Choroid plexus epithelial cell (primary cell): ENCODE results near the gene TBRG4.

ENCODE experiments used
- DNase-seq: peaks from one replicate; pipeline ENCODE4 v3.0.0-alpha.2; 2010; ENCODE audit warnings: low read depth
- H3K4me3 ChIP-seq: 2 replicates; pipeline ENCODE4 v1.5.1; 2011; ENCODE audit warnings: low read depth, mild to moderate bottlenecking, control low read depth, low read length, moderate library complexity
- TF ChIP-seq, protein P1 (sequence below): conservative IDR thresholded peaks from 2 replicates; pipeline ENCODE4 v1.5.1; 2011; ENCODE audit warnings: low read depth, mild to moderate bottlenecking, control low read depth, inconsistent platforms, low read length, moderate library complexity

The TBRG4 gene

DNA sequence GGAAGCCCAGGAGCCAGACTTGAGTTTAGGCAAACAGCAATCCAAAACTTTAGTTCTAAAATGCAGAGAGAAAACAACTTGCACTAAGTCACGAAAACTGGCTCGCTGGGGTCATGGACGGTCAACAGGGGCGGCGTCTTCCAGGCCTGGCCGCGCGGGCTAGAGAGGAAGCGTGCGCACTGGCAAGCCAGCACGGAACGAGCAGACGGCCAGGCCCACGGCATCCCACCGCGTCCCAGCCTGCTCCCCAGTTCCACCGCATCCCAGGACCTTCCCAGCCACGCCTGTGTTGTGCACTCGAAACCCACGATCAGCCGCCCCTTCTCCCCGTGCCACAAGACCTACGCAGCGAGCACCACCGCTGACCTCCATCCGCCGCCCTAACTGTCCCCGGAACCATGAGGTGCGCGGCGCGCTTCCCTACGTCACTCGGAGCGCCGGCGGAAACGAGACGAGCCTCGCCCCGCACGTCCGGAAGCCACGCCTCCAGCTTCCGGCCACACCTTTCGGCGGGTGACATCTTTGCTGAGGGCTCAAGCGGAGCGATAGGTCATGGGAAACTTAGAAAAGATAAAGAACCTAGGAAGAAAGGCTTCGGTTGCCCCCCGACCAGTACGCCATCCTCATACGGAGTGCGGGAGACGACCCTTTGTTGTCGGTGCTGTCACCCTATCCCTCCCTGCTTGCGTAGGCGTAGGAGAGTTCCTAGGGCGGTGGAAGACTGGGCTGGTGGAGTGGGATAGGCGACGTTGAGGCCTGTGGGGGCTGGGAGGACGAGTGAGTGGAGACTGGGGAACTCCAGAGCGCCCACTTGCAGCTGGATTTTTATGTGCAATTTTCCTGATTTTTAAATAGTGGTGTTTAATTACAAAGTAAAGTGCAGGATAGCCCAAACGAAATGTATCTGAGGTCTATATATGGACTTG lies at the start of gene TBRG4:
TSS of gene TBRG4 (minus strand) at position 400 of the 926 bp plus-strand sequence. CDS start 2,460 bp downstream, outside the sequence.
- DNase-seq = peak; percentile 93
- TF ChIP-seq, protein P1, sequence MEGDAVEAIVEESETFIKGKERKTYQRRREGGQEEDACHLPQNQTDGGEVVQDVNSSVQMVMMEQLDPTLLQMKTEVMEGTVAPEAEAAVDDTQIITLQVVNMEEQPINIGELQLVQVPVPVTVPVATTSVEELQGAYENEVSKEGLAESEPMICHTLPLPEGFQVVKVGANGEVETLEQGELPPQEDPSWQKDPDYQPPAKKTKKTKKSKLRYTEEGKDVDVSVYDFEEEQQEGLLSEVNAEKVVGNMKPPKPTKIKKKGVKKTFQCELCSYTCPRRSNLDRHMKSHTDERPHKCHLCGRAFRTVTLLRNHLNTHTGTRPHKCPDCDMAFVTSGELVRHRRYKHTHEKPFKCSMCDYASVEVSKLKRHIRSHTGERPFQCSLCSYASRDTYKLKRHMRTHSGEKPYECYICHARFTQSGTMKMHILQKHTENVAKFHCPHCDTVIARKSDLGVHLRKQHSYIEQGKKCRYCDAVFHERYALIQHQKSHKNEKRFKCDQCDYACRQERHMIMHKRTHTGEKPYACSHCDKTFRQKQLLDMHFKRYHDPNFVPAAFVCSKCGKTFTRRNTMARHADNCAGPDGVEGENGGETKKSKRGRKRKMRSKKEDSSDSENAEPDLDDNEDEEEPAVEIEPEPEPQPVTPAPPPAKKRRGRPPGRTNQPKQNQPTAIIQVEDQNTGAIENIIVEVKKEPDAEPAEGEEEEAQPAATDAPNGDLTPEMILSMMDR = peak; percentile 44
- H3K4me3 ChIP-seq = peak within 1 kb of the TSS; percentile 99

DNA sequence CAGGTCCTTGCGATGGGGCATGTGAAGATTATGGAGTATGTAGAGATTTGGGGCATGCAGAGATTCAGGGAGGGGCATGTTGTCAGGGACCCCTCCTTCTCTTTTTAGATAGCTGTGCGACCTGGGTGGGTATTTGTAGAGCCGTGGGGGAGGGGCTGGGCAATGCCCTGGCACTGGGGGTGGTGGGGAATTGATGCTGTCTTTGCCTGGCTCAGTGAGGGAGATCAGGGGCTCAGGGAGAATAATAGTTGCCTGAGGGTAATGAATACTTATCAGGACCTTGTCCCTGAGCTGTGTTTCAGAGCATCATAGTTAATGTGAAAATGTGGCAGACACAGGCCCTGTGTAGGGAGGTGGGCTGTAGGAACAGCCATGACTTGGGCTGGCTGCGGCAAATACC lies 49.6 kb upstream of the TBRG4 start:
- no peak overlapping the region for H3K4me3 ChIP-seq
- DNase-seq = no peak
- TF ChIP-seq, protein P1 = no peak

DNA sequence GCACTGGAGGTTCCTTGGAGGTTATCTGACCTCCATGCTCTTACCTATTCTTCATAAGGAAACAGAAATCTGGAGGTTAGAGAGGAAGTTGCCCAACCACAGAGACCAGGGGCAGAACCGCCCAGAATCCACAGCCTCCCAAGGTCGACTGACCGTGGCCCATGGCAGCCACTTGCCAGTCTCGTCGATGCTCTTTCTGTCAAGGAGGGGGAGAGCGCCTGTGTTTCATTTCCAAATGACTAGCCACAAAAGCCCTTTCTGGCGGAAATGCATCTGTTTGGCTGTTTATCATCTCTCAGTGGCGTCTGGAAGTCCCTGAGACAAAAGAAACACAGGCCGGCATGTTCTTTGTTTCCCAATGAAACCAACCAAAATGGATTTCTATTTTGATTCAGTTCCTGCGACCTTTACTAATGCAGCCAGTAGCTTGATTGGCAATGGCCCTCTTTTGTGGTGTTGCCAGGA lies 49.0 kb upstream of the TBRG4 start:
- no peak for DNase-seq
- no peak overlapping the region for H3K4me3 ChIP-seq
- TF ChIP-seq, protein P1 = no peak

DNA sequence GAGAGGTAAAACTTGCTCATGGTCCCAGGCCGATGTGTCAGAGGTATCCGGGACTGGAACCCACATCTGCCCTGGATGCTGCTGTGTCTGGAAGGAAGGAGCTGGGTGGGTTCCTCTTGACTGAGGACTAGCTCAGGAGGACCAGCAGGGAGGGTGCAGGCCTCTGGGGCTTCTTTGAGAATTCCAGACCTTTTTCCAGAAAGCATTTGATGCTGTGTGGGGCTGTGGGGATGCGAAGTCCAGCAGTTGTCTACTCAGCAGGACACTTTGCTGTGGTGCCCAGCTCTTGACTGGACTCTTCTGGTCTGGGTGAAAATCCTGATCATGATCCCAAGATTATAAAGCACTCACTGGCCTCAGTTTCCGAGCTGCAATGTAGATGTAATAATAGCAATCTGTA lies 47.8 kb upstream of the TBRG4 start:
- no peak for DNase-seq
- TF ChIP-seq, protein P1 = no peak
- no peak overlapping the region for H3K4me3 ChIP-seq

DNA sequence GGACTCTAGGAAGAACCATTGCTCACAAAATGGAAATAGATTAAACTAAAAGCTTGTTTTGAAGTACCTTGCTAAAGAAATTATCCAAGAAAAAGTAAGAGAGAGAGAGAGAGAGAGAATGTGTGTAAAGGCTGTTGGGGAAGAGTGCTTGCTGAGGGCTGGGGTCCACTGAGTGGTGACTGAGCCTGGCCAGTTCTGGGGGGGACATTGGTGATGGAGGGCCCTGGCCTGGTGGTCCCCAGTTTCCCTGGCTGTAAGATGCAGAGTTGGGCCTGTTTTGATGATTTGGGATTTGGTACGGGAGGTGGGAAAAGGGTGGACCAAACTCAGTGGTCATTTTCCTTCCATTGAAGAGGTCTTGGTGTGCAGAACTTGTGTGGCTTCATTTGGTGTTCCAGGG lies 47.0 kb upstream of the TBRG4 start:
- no peak for DNase-seq
- H3K4me3 ChIP-seq = no peak overlapping the region
- TF ChIP-seq, protein P1 = no peak

DNA sequence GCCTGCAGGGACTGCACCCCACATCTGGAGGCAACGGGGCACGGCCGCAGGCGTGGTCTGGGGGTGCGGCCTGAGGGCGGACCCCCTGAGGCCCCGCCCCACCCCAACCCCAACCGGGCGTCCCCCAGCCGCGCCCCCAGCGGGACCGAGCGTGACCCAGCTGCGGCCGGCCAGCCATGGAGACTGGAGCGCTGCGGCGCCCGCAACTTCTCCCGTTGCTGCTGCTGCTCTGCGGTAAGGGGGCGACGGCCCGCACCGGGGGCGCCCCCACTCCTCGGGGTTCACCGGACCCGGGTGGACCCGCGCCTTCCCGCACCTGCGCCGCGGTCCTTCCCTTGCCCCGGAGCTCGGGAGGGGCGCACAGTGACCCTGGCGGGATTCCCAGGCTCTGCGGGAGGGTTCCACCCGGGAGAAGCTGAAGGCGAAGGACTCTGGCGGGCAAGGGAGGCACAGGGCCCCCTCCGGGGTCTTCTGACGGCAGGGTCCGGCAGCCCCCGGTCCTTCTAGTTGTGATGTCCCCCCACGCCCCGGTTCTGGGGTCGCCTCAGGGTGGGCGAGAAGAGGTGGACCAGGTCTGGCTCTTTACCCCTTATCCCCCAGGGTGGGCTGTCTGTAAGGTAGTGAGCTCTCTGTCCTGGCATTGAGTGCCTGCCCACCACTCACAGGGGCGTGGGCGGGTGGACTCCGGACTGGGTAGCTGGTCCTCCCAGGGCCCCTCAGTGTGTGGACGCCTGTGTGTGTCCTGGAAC lies 46.3 kb upstream of the TBRG4 start, which contains the start of gene RAMP3:
TSS of gene RAMP3 (plus strand) at position 139 of the 749 bp plus-strand sequence. CDS start at position 177, 38 bp downstream.
- TF ChIP-seq, protein P1 = no peak
- DNase-seq = no peak
- H3K4me3 ChIP-seq = no peak within 1 kb of the TSS
